ENCODE data around the gene ATP13A3.

Gene ATP13A3

DNA sequence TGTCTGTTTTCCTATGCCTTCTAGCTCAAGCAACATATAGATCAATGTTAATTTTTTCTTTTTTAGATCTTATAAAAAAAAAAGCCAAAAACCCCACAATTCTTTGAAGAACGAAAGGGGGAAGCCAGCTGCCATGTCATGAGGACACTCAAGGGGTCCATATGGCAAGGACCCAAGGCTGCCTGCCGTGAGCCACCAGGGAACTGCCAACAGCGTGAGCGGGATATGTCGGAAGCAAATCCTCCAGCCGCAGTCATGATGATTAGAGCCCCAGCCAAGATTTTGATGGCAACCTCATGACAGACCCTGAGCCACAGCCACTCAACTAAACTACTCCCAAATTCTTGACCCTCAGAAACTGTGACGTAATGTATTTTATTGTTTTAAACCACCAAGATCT lies 94.2 kb downstream of the ATP13A3 start:
- no peak for DNase-seq

- DNase-seq: no peak
Observed at GRCh38 chr3:194390835-194391234, 96.0 kb downstream of the ATP13A3 start.

DNA sequence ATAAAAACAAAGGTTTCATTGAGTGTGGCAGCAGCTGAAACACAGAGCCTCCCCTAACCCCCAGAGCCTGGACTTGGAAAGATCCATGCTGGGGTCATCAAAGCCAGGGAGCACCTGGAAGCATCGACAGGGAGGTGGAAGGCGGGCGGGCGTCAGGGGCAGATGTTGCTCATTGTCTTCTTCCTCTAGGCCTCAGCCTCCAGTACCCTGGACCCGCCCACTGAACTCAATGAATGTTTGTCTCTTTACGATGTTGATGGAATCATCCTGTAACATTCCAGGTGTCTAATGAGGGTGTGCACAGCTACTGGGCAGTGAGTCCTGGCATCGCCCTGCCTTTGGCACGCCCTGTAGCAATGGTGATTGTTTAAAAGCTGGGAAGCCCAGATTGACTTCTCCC lies 97.5 kb downstream of the ATP13A3 start:
- DNase-seq: no peak

DNA sequence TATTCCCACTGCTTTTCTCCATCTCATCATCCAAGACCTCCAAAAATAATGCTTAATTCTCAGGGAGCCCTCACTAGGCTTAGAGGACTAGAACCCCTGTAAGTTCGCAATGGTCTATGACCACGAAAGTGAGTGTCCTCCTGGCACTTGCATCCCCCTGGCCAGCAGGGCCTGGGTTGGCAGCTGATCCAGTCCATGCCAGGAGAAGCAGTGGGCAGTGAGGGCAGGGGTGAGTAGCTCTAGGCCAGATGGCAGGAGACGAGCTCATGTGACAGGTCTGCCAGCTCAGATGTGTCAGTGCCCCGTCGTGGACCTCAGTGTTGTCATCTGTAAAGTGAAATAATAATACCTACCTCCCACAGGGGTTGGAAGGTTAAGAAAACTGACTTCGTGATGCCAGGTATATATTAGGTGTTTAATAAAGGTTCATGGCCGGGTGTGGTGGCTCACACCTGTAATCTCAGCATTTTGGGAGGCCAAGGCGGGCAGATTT lies 98.8 kb downstream of the ATP13A3 start:
- DNase-seq: no peak

- no peak for DNase-seq
Observed at GRCh38 chr3:194387276-194387675, 99.5 kb downstream of the ATP13A3 start.

GRCh38 chr3:194386648-194387047 lies 100.2 kb downstream of the ATP13A3 start:
- DNase-seq: no peak

DNA sequence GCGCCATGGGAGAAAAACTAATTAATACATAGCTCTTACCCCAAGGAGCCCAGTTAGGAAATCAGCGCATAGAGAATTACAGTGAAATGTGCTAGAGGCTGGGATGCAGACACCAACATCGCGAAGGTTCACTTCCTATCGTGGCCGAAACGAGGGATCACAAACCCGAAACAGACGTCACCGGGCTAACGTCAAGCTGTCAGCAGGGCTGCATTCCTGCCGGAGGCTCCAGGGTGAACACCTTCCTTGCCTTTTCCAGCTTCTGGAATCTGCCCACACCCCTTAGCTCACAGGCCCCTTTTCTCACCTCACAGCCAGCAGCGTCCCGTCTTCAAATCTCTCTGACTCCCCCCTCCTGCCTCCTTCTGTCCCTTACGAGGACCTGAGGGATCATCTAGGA lies 100.7 kb downstream of the ATP13A3 start:
- DNase-seq: no peak

- DNase-seq: no peak
Observed at GRCh38 chr3:194384569-194385001, 102.2 kb downstream of the ATP13A3 start.

DNA sequence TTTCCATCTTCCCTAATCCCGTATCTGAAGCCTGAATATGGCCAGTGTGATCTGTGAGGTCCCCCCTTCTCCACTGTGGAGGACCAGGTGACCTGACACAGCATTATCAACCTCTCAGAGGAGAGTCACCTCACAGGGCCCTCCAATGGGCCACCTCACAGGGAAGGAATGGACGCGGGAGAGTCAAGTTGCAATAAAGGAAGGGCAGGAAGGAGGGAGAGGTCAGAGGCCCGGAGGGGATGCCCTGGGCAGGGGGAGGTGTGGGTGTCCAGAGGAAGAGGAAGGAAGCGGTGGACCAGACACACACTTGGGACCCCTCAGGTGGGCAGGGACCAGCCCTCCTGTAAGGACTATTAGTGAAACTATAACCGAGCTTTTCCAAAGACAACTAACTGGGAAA lies 102.6 kb downstream of the ATP13A3 start:
- DNase-seq: no peak

- no peak for DNase-seq
Observed at GRCh38 chr3:194383276-194383940, 103.4 kb downstream of the ATP13A3 start.

- DNase-seq: no peak
Observed at GRCh38 chr3:194382892-194383223, 103.9 kb downstream of the ATP13A3 start.

DNA sequence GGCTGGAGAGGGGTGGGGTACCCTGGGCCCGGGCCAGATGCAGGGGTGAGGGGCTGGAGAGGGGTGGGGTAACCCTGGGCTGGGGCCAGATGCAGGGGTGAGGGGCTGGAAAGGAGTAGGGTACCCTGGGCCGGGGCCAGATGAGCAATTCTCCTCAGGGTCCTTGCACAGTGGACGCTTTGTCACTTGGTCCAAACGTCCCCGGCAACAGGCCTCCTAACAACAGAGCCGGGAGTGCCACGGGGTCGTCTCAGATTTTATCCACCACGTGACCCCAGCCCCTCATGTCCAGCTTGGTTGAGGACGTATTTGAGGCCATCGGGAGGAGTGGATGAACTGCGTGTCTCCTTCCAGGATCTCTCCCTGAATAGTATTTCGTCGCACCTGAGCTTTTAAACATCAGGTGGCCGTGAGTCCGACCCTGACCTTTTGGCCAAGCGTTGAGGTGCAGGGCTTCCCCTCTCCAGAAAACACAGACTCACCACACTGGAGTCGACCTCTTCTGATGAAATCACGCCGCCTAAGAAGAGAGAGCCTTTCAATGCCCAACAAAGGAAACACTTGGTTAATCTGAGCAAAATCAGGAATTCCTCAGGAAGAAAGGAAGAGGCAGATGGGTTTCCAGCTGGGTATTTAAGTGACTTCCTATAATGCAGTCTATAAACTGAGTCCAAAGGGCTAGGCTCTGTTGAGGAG lies 104.5 kb downstream of the ATP13A3 start:
- DNase-seq: no peak

DNA sequence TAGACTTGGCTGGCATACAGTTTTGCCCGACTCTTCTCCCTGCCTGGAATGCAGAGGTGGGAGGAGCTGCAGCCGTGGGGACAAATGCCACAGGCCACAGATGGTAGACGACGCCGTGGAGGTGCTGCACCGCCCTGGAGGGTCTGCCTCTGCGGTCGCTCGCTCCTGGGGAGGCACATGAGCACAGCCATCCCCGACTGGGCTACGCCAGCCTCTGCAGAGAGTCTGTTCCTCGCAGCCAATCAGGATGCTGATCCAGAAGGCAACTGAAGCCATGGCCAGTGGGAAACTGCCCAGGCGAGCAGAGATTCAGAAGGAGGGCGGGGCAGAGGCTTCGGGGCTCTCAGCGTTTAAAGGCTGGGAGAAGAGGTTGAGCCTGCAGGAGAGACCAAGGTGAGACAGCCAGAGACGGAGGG lies 105.3 kb downstream of the ATP13A3 start:
- DNase-seq: peak in 3 of 14 donors; percentile 6 to 11 (median 7)

- DNase-seq: no peak
Observed at GRCh38 chr3:194380326-194380725, 106.5 kb downstream of the ATP13A3 start.

- DNase-seq: no peak
Observed at GRCh38 chr3:194379651-194380050, 107.2 kb downstream of the ATP13A3 start.

- DNase-seq: no peak
Observed at GRCh38 chr3:194379231-194379630, 107.6 kb downstream of the ATP13A3 start.

- DNase-seq: no peak
Observed at GRCh38 chr3:194377708-194378107, 109.1 kb downstream of the ATP13A3 start.

GRCh38 chr3:194376241-194376560 lies 110.6 kb downstream of the ATP13A3 start:
- DNase-seq: no peak

- no peak for DNase-seq
Observed at GRCh38 chr3:194375473-194376240, 111.1 kb downstream of the ATP13A3 start.

DNA sequence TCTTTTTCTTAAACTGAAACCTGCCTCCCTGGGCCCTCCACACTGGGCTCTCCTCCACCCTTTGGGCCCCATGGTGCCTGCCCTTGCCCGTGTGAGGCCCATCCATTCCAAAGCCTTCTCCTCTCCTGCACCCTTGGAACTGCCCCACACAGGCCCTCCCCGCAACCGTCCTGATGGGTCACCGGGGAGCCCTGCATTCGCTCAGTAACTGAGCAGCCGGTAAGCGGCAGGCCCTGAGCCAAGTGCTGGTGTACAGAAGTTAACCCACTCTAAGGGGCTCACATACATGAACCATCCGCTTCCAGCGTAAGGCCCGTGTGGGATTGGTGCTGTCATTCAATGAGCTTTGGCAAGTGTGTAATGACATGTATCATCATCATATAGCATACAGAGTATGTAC lies 111.9 kb downstream of the ATP13A3 start:
- DNase-seq: no peak

- no peak for DNase-seq
Observed at GRCh38 chr3:194373899-194374298, 112.9 kb downstream of the ATP13A3 start.

- no peak for DNase-seq
Observed at GRCh38 chr3:194373028-194373427, 113.8 kb downstream of the ATP13A3 start.

DNA sequence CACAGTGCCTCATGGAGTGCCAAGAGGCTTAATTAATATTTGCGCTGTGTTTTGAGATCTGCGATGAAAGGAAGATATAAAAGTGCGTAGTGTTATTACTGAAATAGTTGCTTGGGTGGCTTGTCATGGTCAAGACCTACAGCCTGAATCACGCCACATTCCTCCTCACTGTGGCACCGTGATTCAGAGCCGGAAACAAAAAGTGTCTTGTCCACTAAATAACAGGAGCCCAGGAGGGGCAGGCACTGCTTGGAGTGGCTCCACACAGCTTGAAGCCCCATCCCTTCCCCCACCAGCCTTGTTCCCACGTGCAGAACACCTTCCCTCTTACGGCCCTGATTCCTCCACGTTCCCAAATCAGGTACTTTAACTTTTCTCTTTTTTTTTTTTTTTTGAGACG lies 116.0 kb downstream of the ATP13A3 start:
- DNase-seq: peak in 1 of 14 donors; percentile 10
